Putamen (tissue), 1 donor: ENCODE data around the gene SAPCD1.
"Not testable (repeated sequence)": the region's sequence is repeated elsewhere in the genome, so short reads cannot be mapped to it uniquely, and the experiment has no call there.

Source experiments
- DNase-seq: peaks from one replicate; pipeline ENCODE4 v3.0.0-alpha.2; 2016; ENCODE audit warnings: low spot score

SAPCD1 gene

GRCh38 chr6:31801031-31801927 is 38.8 kb downstream of the SAPCD1 start:
- not testable (repeated sequence) for DNase-seq

DNA sequence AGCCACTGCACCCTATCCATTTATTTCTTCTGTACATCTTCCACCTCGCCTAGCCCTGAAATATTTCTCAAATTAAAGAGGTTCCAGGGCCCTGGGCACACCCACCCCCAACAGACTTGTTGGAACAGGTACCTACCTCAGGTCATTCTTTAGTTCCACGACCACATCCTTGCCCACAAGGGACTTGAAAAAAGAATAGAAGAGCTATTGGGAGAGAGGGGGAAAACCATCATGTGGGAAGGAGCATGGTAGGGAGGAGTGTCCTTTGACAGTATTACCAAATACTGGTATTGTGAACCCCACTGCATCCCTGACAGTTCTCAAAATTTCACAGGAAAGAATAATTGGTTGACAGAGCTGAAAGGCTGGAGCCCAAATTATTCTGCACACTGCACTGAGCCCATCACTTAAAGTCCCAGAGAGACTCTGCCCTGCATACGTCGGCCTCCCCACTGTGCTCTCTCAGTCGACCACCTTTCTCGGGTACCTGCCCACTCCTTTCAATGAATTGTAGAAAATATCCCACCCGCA is 43.5 kb downstream of the SAPCD1 start:
- DNase-seq: no peak

DNA sequence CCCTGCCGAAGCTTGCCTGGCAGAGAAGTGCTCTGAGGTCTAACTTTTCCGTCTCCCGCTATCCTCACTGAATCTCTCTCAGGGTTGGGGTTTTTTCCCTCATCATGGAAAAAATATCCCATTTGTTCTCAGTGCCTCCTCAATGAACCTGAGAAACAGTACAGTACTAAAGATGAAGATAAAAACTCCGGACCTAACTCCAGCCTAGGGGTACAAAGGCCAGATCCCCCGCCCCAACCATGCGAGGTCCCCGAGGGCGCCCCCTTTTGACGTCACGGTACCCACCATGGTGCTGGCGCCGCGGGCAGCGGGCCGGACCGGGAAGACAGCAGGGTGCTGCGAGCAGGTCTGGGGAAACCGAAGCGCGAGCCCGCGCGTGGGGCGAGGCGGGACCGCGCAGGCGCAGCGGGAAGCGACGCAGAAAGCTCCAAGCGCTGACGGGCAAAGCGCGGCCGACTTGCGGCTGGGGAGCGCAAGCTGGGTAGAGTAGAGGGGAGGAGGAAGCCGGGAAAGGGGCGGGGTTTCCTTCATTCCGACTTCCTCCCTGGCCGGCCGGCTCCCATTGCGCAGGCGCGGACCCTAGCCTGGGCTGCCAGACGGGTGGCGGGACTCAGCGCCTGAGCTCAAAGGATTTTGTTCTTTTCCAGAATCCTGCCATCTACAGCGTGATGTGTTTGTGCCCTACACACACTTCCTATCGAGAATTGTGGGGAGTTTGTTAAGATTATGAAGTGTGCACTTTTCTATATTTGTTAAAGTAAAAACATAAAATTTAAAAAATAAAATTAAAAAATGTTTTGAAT is 44.2 kb downstream of the SAPCD1 start, which contains the start of gene LSM2:
Gene LSM2, minus strand, starts transcription at position 497 of the 803 bp plus-strand sequence. Its CDS starts 209 bp downstream, at position 288.
- DNase-seq: peak; percentile 98

- DNase-seq: not testable (repeated sequence)
Observed at GRCh38 chr6:31808599-31808998, 46.1 kb downstream of the SAPCD1 start.

DNA sequence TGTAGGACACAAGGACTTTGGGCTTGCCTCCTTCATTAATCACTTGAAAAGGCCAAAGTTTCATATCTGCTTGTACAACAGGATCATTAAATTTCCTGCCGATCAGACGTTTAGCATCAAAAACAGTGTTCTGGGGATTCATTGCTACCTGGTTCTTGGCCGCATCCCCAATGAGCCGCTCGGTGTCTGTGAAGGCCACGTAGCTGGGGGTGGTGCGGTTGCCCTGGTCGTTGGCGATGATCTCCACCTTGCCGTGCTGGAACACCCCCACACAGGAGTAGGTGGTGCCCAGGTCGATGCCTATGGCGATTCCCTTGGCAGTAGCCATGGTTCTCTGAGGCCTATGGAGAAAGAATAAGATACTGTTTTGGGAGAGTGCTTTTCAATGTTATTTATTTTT is 49.2 kb downstream of the SAPCD1 start:
- no peak for DNase-seq

DNA sequence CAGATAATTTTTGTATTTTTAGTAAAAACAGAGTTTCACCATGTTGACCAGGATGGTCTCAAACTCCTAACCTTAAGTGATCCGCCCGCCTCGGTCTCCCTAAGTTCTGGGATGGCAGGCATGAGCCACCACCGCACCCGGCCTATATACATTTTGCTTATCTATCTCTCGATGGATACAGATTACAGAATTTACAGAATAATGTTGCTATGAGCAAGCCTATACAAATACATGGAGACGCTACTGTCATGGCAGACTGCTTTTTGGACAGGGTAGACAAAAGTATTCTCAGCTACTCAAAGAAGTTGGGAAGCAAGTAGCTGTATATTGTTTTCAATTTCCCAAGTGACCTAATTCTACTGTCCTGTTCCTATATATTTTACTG is 51.0 kb downstream of the SAPCD1 start:
- no peak for DNase-seq
